ENCODE data around the gene CRB1.

The CRB1 gene

DNA sequence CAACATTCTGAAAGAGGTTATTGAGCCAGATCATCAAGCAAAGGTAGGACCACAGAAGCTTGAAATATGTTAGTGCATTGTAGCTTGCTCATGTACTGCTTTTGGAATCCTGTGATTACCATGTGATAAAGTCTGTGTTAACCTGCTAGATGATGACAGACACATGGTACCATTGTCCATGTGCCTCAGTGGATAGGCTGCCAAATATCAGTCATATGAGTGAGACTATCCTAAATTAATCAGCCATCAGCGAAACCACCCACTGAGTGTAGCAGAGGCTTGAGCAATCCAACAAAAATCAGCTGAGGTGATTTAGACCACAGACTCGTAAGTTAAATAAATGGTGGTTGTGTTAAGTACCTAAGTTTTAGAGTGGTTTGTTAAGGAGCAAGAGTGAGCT, 32.7 kb upstream of the CRB1 start:
- no peak for TF ChIP-seq ZFP3 (CRISPR knock-in tag; IDR thresholded peaks at IDR 0.05)
- no peak for TF ChIP-seq BACH2 (CRISPR knock-in tag; IDR thresholded peaks at IDR 0.05; ENCODE audit: borderline replicate concordance)
- TF ChIP-seq, protein P1, sequence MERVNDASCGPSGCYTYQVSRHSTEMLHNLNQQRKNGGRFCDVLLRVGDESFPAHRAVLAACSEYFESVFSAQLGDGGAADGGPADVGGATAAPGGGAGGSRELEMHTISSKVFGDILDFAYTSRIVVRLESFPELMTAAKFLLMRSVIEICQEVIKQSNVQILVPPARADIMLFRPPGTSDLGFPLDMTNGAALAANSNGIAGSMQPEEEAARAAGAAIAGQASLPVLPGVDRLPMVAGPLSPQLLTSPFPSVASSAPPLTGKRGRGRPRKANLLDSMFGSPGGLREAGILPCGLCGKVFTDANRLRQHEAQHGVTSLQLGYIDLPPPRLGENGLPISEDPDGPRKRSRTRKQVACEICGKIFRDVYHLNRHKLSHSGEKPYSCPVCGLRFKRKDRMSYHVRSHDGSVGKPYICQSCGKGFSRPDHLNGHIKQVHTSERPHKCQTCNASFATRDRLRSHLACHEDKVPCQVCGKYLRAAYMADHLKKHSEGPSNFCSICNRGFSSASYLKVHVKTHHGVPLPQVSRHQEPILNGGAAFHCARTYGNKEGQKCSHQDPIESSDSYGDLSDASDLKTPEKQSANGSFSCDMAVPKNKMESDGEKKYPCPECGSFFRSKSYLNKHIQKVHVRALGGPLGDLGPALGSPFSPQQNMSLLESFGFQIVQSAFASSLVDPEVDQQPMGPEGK (CRISPR knock-in tag; IDR thresholded peaks at IDR 0.05; ENCODE audit: borderline replicate concordance) = no peak
- no peak for TF ChIP-seq GLIS3 (CRISPR knock-in tag; IDR thresholded peaks at IDR 0.05)
- no peak for TF ChIP-seq ZNF565 (CRISPR knock-in tag; conservative IDR thresholded peaks at IDR 0.05; ENCODE audit: low read depth)
- TF ChIP-seq ISL1 (CRISPR knock-in tag; IDR thresholded peaks at IDR 0.05) = no peak
- TF ChIP-seq ESRRG (CRISPR knock-in tag; IDR thresholded peaks at IDR 0.05) = no peak
- TF ChIP-seq ZFP30 (CRISPR knock-in tag; IDR thresholded peaks at IDR 0.05) = no peak
- TF ChIP-seq ZNF8 (CRISPR knock-in tag; IDR thresholded peaks at IDR 0.05) = no peak
- no peak for TF ChIP-seq RARB (CRISPR knock-in tag; IDR thresholded peaks at IDR 0.05)
- TF ChIP-seq SNAI2 (CRISPR knock-in tag; IDR thresholded peaks at IDR 0.05) = no peak
- TF ChIP-seq, protein P2, sequence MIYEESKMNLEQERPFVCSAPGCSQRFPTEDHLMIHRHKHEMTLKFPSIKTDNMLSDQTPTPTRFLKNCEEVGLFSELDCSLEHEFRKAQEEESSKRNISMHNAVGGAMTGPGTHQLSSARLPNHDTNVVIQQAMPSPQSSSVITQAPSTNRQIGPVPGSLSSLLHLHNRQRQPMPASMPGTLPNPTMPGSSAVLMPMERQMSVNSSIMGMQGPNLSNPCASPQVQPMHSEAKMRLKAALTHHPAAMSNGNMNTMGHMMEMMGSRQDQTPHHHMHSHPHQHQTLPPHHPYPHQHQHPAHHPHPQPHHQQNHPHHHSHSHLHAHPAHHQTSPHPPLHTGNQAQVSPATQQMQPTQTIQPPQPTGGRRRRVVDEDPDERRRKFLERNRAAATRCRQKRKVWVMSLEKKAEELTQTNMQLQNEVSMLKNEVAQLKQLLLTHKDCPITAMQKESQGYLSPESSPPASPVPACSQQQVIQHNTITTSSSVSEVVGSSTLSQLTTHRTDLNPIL (CRISPR knock-in tag; IDR thresholded peaks at IDR 0.05; ENCODE audit: low read depth) = no peak
- TF ChIP-seq TCF4 (CRISPR knock-in tag; IDR thresholded peaks at IDR 0.05; ENCODE audit: borderline replicate concordance) = no peak
- TF ChIP-seq, protein P3, sequence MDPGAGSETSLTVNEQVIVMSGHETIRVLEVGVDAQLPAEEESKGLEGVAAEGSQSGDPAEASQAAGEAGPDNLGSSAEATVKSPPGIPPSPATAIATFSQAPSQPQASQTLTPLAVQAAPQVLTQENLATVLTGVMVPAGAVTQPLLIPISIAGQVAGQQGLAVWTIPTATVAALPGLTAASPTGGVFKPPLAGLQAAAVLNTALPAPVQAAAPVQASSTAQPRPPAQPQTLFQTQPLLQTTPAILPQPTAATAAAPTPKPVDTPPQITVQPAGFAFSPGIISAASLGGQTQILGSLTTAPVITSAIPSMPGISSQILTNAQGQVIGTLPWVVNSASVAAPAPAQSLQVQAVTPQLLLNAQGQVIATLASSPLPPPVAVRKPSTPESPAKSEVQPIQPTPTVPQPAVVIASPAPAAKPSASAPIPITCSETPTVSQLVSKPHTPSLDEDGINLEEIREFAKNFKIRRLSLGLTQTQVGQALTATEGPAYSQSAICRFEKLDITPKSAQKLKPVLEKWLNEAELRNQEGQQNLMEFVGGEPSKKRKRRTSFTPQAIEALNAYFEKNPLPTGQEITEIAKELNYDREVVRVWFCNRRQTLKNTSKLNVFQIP (CRISPR knock-in tag; IDR thresholded peaks at IDR 0.05; ENCODE audit: borderline replicate concordance, low read depth) = no peak
- no peak for TF ChIP-seq TOX (CRISPR knock-in tag; IDR thresholded peaks at IDR 0.05; ENCODE audit: borderline replicate concordance)
- TF ChIP-seq, protein P4, sequence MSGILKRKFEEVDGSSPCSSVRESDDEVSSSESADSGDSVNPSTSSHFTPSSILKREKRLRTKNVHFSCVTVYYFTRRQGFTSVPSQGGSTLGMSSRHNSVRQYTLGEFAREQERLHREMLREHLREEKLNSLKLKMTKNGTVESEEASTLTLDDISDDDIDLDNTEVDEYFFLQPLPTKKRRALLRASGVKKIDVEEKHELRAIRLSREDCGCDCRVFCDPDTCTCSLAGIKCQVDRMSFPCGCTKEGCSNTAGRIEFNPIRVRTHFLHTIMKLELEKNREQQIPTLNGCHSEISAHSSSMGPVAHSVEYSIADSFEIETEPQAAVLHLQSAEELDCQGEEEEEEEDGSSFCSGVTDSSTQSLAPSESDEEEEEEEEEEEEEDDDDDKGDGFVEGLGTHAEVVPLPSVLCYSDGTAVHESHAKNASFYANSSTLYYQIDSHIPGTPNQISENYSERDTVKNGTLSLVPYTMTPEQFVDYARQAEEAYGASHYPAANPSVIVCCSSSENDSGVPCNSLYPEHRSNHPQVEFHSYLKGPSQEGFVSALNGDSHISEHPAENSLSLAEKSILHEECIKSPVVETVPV (CRISPR knock-in tag; IDR thresholded peaks at IDR 0.05) = no peak
- TF ChIP-seq, protein P5, sequence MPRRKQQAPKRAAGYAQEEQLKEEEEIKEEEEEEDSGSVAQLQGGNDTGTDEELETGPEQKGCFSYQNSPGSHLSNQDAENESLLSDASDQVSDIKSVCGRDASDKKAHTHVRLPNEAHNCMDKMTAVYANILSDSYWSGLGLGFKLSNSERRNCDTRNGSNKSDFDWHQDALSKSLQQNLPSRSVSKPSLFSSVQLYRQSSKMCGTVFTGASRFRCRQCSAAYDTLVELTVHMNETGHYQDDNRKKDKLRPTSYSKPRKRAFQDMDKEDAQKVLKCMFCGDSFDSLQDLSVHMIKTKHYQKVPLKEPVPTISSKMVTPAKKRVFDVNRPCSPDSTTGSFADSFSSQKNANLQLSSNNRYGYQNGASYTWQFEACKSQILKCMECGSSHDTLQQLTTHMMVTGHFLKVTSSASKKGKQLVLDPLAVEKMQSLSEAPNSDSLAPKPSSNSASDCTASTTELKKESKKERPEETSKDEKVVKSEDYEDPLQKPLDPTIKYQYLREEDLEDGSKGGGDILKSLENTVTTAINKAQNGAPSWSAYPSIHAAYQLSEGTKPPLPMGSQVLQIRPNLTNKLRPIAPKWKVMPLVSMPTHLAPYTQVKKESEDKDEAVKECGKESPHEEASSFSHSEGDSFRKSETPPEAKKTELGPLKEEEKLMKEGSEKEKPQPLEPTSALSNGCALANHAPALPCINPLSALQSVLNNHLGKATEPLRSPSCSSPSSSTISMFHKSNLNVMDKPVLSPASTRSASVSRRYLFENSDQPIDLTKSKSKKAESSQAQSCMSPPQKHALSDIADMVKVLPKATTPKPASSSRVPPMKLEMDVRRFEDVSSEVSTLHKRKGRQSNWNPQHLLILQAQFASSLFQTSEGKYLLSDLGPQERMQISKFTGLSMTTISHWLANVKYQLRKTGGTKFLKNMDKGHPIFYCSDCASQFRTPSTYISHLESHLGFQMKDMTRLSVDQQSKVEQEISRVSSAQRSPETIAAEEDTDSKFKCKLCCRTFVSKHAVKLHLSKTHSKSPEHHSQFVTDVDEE (CRISPR knock-in tag; IDR thresholded peaks at IDR 0.05) = no peak
- no peak for TF ChIP-seq ZNF70 (CRISPR knock-in tag; IDR thresholded peaks at IDR 0.05)
- no peak for TF ChIP-seq CSDC2 (CRISPR knock-in tag; IDR thresholded peaks at IDR 0.05)
- ATAC-seq = no peak

DNA sequence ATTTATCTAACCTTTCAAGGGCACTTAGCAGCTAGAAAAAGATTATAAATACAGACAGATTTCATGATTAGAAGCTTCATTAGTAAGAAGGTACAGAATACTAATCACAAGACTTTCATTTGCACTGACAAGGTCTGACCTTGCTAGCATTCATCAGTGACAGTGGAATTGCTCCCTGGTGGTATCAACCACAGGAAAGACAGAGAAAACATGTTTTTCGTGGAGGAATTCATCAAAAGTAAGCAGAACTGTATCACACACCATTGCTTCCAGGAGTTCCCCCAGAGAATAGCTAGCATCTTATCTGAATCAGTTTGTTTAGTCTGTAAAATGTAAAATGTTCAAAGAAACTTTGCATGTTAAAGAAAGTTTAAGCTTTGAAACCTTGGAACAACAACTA, 20.6 kb upstream of the CRB1 start:
- TF ChIP-seq, protein P3 (CRISPR knock-in tag; IDR thresholded peaks at IDR 0.05; ENCODE audit: borderline replicate concordance, low read depth) = no peak
- TF ChIP-seq ZFP3 (CRISPR knock-in tag; IDR thresholded peaks at IDR 0.05) (no peak), ZC3H10 (CRISPR knock-in tag; IDR thresholded peaks at IDR 0.05) (no peak), ISL1 (CRISPR knock-in tag; IDR thresholded peaks at IDR 0.05) (no peak), GLIS3 (CRISPR knock-in tag; IDR thresholded peaks at IDR 0.05) (no peak), RARB (CRISPR knock-in tag; IDR thresholded peaks at IDR 0.05) (no peak), CSDC2 (CRISPR knock-in tag; IDR thresholded peaks at IDR 0.05) (no peak), BACH2 (CRISPR knock-in tag; IDR thresholded peaks at IDR 0.05; ENCODE audit: borderline replicate concordance) (no peak), ZFP30 (CRISPR knock-in tag; IDR thresholded peaks at IDR 0.05) (no peak), ZNF70 (CRISPR knock-in tag; IDR thresholded peaks at IDR 0.05) (no peak), ESRRG (CRISPR knock-in tag; IDR thresholded peaks at IDR 0.05) (no peak)
- TF ChIP-seq, protein P2 (CRISPR knock-in tag; IDR thresholded peaks at IDR 0.05; ENCODE audit: low read depth) = no peak
- no peak for ATAC-seq

Data from SK-N-SH treated with all-trans-retinoic acid at 6 μM for 48 hours (cell line).